HG03175 (cell line): ENCODE data around the gene TAF4B.
"Not testable (repeated sequence)": the region's sequence is repeated elsewhere in the genome, so short reads cannot be mapped to it uniquely, and the experiment has no call there.

Source experiments
- ATAC-seq: cut with Tn5 transposase; IDR thresholded peaks from one replicate; pipeline ENCODE4 v1.9.1; 2021; ENCODE audit warnings: mild to moderate bottlenecking, moderate library complexity; ENCODE audit not compliant: unreplicated experiment

The TAF4B gene

DNA sequence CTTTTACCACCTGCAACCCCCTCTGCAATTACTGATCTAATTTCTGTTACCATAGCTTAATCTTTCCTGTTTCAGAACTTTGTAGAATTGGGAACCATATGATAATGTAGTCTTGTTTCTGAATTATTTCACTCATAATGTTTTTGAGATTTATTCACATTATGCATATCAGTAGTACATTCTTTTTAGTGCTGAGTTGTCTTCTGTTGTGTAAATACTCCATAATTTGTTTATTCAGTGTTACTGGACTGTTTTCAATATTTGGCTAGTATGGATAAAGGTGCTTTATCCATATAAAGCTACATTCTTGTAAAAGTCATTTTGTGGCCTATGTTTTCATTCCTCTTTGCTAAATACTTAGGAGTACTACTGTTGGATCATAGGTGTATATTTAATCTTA, 152.5 kb downstream of the TAF4B start:
- ATAC-seq = no peak

DNA sequence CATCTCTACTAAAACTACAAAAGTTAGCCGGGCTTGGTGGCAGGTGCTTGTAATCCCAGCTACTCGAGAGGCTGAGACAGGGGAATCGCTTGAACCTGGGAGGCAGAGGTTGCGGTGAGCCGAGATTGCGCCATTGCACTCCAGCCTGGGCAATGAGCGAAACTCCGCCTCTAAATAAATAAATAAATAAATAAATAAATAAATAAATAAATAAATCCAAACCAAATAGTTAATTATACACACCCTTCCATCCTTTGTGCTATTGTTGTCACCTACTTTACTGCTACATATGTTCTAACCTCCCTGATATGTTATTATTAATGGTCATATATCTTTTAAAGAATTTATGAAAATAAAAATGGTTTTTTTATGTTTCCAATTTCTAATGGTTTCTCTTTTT, 155.3 kb downstream of the TAF4B start:
- ATAC-seq = not testable (repeated sequence)

DNA sequence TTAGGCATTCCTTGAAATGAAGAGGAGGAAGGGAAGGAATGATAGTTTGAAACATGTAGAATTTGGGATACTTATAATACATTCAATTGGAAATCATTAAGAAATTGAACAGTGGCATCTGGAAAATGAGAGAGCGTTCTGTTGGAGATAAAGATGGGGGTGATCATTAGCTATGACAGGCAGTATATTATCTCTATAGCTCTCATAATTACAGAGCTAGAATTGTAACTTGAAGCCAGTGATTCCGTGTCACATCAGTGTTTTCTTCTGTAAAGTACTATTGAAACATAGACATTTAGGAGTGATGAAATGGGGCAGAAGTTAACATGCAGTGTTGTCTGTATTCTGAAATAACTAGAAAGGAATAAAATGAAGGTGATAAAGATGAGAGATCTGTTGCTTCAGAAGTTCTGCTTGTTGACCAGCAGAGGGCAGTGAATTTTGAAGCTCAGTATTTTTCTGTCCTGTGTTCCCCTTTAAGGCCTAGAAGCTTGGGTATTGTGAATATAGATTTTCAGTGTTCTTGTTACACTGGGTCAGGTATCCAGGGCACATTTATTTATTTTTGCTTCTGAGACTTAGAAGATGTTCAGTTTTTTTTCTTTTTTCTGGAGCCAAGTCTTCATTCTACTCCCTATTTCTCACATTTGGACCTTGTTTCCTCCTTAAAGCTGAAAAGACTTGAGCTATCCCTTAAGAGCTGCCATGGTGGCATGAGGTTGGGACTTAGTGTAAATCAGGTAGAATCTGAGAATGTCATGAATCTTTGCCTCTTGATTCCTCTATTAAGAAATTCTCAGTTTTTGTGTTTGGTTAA, 157.4 kb downstream of the TAF4B start:
- peak; percentile 91 for ATAC-seq

DNA sequence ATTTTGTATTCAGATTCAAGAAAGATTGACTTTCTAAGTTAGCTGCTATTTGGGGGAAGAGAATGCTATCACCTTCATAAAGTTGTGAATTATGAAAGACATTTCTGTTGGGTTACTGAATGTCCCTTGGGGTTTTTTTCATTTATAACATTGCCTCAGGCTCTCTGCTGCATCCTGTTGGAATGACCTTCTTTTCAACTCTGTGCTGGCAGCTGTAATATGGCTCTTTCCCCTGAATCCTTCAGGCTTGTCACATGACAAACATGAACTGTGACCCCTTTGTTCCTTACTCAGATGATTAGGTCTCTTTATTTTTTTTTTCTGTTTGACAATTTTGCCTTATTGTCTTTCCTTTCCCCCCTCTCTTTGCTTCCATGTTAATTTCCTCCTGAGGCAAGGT, 159.8 kb downstream of the TAF4B start:
- ATAC-seq = no peak

DNA sequence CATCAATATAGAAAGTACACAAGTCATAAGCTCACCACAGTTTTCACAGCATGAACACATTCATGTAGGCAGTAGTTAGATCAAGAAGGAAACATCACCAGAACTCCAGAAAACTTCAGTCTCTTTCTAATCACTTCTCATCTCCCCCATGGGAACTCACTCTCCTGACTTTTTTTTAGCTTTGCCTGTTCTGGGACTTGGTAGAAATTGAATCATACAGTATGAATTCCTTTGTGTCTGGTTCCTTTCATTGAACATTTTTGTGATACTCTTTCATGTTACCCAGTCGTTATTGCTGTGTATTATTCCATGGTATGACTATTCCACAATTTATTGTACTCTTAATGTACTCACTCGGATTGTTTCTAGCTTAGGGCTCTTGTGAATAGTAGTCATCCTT, 160.2 kb downstream of the TAF4B start:
- ATAC-seq = no peak

DNA sequence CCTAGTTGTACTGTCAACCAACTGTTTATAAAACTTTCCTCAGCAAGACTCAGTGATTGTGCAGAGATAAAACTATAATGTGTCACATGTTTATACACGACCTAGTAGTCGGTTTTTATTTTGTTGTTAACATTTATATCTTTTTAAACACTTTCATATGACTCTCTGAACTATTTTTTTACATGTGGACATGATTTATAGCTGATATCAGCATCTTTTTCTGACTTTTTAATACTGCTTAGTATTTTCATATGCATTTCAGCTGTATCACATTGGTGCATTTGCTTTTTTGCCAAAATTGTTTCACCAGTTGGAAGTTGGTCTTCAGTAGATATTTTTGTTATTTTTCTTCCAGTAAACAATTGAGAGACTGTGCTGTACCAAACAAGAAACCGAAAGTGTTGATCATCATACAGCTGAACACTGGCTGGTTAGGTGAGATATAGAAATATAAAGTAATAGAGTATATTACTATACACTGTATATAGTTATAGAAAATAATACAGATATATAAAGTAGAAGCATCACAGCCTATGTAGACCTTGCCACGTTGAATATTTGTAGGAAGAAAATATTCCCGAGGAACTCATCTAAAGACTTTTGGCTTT, 167.9 kb downstream of the TAF4B start:
- ATAC-seq = no peak

DNA sequence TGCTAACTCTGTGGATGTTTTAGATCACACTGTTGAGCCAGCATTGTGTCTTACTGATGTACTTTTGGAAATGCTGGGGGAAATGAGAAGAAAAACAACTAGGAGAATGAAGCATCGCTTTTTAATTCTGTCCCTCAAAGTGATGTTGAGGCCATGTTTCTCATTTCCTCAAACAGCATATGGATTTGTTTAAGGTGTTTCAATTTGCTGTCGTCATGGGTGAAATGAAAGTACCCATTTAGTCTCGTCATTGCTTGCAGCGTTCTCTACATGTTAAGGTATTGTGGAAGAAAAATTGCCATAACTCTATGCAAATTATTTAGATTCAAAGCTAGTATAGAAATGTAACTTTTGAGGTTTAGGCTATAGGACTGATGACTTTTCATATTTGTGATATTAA, 170.8 kb downstream of the TAF4B start:
- ATAC-seq = no peak

DNA sequence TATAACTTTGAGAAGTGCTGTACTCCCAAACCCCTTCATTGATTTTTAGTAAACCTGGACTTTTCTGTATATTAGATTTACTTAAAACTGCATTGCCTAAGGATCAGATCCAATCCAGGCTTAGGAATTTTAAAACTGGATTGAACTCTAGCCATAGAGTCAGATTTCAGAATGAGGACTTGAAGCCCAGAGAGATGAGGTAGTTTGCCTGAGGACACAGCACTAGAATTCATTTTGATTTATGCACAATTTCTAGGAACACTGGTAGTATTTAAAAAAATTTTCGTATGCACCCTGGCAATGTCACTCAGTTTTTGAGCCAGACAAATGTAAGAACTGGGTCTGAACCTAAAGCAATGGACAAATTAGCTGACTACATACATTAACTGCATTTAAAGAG, 177.2 kb downstream of the TAF4B start:
- no peak for ATAC-seq

DNA sequence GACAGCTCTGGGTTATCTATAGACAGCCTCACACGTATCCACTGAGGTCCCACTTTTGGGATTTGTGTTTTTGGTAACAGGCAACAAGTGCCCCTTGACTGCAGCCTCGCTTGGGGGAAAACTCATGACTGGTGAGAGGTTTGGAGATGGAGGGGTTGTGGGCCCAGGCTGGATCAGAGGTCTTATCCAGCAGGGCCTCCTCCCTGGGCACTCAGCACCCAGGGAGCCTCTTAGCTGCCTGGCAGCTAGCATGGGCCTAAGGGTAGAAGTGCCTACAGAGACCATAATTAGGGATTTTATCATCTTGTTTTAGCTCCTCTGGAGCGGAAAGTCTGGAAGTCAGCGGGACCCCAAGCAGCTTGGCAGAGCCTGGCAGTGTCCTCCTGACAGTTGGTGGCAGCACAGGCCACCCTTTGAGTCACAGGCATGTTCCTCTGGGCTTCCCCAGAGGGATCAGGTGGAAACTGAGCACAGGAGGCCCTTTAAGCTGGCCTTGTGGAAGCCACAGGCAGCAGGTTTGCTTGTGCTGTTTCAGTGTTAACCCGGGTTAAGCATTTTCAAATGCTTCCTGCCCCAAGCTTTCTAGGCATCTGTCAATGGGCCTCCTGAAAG, 179.1 kb downstream of the TAF4B start:
- ATAC-seq = peak; percentile 81

DNA sequence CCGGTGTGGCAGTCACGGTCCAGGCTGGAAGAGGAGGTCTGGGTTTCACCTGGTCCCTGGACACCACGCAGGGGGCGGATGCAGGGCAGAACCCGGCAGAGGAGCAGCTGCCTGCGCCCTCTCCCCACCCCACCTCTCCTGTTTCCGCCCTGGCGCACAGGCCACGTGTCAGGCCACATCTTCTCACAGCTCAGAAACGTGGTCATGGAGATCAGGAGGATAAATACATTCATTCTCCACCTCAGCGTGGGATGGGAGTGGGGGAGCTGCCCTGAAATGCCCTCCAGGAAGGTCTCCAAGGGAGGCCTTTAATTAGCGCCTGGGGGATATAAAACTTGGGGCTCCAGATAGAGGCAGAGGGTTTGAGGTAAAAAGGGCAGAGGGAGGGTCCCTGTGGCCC, 180.1 kb downstream of the TAF4B start:
- ATAC-seq = no peak

DNA sequence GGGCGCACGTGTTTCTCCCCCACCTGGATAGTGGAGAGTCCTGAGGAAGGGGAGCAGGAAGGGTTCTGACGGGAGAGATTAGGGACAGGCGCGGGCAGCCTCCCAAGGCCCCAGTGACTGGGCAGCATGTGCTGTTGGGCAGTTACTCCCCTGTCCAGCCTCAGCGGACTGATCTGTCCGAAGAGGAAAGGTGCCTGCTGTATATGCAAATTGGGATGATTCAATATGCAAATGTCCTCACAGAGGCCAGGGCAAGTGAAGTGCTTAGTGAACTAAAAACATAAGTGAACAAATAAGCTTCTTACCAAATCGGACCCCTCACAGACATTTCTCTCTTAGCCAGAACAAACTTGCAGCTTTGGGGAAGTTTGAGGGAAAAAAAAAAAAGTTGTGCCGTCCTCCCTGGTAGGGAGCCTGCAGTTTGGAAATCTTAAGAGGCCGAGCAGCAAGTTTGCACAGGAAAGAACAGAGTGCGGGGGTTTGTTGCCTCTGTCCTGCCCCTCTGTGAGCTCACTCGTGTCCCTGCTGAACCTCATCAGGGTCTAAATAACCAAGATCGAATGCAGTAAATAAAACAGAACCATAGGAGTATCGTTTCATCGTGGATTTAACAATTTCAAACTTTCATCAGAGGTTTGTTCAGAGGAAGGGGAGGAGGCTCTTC, 180.7 kb downstream of the TAF4B start:
- ATAC-seq = no peak

DNA sequence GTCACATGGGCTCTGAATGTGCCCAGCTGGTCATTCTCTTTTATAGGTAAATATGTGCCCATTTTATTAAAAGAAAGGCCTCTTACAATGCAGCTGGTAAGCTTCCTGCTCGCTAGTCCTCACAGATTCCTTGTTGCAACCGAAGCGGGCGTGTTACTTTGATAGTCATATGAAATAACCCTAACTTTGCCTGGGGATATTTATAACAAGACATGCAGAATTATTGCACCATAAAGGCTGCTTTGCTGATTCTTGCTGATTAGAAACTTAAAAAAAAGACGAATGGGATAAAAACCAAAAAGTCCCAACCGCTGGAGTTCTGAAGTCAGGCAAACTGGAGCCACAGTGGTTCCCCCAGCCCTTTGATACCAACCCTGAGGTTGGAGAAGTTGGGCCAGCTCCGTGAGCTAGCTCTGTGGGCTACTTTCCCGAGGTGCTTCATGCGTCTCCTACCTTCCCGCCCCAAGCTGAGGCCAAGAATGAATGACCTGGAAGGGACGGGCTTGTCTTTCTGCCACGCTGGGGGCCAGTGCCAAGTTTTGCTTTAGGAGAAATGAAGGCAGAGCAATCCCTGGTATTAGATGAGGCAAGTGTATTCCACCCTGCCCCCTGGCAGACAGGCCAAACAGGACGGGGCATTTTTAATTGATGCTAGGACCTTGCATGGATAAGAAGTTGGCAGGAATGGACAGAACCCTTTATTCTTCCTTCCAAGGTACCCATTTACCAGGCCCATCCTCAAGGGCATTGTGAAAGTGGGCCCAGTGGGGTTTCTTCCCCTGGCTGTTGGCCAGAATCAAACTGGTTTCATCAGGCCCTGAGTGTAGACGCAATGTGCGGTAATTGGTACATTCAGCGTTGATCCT, 181.7 kb downstream of the TAF4B start:
- ATAC-seq = no peak

DNA sequence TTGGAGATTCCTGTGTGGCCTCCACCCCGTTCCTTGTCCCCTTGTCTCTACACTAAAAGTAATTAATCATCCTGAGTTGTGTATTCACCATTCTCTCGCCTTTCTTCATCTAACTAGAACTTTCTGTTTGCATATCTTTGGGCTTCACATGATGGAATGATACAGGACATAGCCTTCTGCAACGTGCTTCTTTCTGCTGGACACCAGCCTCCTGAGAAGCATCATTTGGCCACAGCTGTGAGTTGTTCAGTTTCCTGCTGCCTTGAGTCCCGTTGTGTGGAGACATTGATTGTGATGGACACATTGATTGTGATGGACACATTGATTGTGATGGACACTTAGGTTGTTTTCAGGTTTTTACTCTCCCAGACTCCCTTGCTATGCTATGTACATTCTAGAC, 182.8 kb downstream of the TAF4B start:
- no peak for ATAC-seq

DNA sequence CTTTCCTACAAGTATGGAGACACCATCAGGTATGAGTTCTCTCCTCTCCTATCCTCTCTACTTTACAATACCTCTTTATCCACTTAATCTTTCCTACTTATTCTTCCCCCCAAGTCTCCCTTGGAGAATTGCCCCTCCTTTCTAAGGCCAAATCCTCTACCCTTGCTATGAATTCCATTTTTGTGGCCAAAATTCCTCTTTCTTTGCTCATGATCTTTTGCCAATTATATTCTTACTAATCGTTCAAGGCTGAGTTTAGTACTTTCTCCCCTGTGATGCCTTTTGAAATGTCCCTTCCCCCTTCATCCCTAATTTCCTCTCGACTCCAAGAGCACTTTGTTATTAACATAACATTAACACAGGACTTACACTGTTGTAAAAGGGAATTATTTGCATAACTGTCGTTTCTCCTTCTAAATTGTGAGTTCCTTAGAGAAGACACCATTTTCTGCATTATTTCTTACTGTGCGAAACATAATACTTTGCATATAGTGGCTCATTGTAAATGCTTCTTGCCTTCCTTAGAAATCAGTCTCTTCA, 188.7 kb downstream of the TAF4B start:
- no peak for ATAC-seq

DNA sequence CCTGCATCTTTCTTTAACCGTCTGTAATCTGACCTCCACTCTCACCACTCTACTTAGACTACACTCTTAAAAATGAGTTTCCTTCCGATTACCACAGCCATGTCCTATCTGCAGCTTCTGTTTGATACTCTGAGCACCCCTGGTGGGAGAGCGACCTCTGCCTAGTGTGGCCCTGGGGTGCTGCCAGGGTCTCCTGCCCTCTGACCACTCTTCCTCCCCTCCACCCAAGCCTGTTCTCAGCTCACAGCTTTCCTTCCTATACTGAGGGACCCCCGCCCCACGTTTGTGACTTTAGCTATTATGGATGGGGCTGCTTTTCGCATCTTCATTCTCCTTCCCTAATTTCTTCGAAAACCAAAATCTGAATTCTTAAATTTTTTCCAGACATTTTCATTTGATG, 189.4 kb downstream of the TAF4B start:
- ATAC-seq = no peak

DNA sequence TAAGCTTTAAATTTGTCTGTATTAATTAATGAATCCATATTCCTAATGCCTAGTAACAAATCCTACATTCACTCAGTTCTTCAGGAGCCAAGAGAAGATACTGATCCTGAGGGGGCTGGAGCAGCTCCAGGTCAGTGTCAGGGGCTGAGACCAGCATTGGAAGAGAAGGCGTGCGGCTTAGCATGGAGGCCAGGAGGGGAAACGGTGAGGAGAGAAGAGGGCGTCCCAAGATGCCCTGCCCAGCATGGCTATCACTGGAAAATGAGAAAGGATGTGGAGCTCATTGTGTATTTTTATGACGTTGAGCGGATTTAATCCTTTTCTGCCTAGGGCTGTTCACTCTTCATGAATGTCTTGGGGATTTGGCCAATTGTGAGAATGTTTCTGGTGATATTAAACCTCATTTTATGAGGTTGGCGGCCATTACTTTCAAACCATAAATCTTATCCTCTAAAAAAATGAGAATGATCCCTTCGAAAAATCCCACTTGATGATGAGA, 190.5 kb downstream of the TAF4B start:
- ATAC-seq = no peak

DNA sequence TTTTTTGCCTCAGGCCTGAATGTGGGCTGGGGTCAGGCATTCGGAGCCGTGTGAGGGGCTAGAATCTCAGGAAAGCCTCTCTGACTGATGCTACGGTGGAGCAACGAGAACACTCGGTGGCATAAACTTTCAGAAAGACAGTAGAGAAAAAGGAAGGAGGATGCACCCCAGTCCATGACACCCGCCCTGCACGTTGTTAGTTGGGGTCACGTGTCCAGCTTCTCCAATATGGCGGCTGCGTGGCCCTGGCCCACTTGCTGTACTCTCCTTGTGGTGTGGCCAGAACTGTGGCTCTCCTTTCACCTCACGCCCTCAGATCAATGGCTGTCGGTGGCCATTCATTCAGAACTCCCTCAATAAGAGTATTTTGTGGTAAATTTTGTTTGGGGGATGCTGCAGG, 190.9 kb downstream of the TAF4B start:
- no peak for ATAC-seq

DNA sequence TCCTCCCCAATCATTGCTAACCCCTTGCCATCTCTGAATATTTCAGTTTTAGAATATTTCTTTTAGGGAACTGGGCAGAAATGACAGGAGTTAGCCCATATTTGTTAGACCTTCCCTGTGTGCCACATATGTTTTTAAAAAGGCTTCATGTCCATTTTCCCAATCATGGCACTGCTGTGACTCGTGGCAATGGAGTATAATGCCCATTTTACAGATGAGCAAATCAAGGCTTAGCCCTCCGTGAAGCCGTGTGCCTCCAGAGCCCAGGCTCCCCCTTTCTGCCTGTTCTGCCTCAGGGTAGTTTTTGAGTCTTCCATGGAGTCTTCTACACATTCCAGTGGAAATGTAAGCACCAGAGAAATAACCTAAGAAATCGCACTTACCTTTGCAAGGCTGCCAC, 192.0 kb downstream of the TAF4B start:
- ATAC-seq = no peak

DNA sequence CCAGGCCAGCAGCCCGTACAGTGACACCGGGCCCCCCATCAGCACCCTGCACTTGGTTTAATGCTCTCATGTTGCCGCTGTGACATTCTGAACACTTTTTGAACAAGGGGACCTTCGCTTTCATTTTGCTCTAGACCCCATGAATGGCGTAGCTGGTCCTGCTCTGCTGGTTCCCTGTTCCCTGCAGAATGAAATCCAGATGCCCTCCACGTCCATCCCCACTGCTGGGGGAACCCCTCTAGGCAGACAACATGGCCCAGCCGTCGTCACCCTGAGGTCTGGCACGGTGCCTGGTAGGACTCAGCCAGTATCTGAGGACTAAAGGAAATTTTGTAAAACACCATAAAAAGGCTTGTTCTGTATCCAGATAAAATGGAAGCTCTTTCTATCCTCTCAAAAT, 193.5 kb downstream of the TAF4B start:
- no peak for ATAC-seq

DNA sequence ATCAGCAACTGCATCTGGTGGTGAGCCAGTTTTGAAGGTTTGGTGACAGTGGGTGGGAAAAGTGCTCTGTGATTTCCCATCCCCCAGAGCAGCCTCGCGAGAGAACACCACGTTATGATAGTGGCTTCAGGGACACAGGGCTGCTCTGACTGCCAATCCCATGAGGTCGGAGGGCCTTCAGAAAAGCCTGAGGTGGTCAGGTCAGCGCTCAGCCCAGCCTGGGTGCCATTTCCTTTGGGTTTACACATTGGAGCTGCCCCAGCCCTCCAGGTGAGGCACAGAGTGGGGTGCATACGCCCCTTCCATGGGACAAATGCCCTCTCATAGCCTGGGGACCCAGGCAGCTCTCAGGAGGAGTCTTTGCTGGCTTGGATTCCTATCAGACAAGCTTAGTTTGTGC, 195.3 kb downstream of the TAF4B start:
- ATAC-seq = no peak
